ENCODE measurements around the gene PRDM2. TPM values are rescaled to one million over a fixed set of nuclear protein-coding genes. Genes with fewer than 3 reads are reported as not detected.

The PRDM2 gene
- polyA plus RNA-seq, 4 donors = 32.0 to 42.0 (median 40.6) TPM

GRCh38 chr1:13763222-13763621 is 63.2 kb downstream of the PRDM2 start:
- no peak for DNase-seq (ENCODE audit: low read depth in 4 of 4, low spot score in 3 of 4)

- no peak for DNase-seq (ENCODE audit: low read depth in 4 of 4, low spot score in 3 of 4)
Observed at GRCh38 chr1:13763991-13764390, 64.0 kb downstream of the PRDM2 start.

DNA sequence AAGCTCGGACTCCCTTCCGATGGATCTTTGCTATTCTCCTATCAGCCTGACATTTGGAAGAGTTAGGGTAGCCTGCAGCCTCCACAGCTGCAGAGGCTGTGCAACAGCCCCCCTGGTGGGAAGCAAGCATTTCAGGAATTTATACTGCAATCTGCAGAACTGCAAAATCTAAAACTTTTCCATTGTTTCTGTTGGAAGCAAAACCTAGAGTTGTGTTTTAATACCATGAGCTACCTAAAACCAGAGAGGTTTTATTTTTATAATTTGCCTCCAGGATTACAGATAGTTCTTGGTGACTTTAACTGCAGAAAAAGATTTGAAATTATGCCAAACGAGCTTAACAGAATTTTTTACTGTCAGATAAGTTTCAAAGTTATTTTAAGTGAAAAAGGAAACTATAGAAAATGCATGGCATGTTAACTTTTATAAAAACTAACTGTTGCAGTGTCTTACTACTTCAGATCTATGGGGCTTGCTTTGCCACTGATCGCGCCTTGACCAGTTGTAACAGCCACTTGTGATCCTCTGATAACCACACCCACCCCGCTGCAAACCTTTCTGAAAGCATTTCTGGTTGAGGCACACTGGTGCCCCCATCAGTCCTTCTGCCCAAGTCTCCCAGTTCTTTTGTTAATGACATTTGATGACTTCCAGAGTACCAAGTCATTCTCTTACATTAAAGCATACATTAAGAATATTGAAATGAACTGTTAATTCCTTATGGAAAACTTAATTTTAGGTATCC is 64.8 kb downstream of the PRDM2 start:
- DNase-seq (ENCODE audit: low read depth in 4 of 4, low spot score in 3 of 4) = no peak

- no peak for DNase-seq (ENCODE audit: low read depth in 4 of 4, low spot score in 3 of 4)
Observed at GRCh38 chr1:13766592-13767564, 66.9 kb downstream of the PRDM2 start.

- no peak for DNase-seq (ENCODE audit: low read depth in 4 of 4, low spot score in 3 of 4)
Observed at GRCh38 chr1:13769212-13769611, 69.2 kb downstream of the PRDM2 start.

DNA sequence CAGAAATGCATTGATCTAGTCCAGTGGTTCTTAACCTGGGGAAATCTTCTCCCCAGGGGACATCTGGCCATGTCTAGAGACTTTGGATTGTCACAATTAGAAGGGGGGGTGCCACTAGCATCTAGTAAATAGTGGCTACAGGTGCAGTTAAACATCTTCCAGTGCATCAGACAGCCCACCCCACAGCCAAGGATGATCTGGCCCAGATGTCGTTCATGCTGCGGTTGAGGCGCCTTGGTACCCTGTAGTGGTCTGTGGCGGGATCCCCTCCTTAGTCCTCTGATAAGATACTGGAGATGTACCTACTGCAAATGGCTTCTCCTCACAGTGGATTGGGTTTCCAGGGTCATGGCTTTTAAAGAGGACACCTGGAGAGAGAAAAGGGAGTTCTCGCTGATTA is 69.8 kb downstream of the PRDM2 start:
- no peak for DNase-seq (ENCODE audit: low read depth in 4 of 4, low spot score in 3 of 4)

DNA sequence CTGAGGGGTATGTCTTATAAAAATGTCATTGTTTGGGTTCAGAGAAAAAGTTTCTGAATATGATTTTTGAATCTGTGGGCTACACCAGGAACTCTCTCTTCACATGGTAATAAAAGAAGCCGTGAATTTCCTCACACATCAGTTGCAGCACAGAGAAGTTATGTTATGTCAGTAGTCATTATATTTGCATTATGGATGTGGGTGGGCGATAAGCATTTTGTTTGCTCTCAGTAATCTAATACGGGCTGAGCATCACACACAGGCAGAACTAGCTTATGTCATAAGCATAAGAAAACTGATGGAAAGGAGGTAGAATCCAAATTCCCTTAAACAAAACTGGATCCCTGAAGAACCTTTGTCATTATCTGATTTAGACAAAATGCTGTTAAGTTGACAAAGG is 70.8 kb downstream of the PRDM2 start:
- no peak for DNase-seq (ENCODE audit: low read depth in 4 of 4, low spot score in 3 of 4)

DNA sequence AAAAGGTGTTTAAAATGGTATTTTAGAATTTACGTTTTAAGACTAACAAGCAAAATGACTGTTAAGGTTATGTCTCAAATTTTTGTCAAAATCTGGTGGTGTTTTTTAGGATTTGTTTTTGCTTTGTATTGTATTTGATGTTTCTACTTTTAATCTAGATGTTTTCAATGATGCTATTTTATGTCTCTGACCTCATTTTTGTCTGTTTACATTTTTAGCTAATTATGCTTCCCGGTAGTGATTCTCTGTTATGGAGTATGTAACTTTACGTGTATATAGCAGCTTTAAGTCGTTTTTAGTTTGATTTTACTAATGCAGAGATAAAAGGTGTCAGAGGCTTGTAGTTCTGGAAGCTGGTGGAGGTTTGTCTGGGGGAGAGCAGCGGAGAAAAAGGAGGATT is 71.8 kb downstream of the PRDM2 start:
- no peak for DNase-seq (ENCODE audit: low read depth in 4 of 4, low spot score in 3 of 4)

DNA sequence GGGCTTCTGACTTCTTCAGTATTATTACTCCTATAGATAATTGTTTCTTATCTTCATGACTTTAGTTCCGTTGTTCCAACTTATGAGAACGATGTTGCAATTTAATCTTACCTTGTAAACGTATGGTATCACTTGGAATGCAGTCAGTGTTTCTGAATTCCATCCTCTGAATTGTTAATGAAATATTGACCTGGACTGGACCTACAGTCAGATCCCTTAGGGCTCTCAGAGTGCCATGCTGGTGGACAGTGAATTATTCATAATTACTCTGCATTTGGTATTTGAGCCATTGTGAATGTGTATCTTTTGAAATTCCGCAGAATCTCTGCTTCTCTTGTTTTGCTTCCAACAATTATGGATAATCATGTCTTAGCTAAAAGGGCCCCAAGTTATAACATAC is 72.3 kb downstream of the PRDM2 start:
- no peak for DNase-seq (ENCODE audit: low read depth in 4 of 4, low spot score in 3 of 4)

- no peak for DNase-seq (ENCODE audit: low read depth in 4 of 4, low spot score in 3 of 4)
Observed at GRCh38 chr1:13774121-13774520, 74.1 kb downstream of the PRDM2 start.

DNA sequence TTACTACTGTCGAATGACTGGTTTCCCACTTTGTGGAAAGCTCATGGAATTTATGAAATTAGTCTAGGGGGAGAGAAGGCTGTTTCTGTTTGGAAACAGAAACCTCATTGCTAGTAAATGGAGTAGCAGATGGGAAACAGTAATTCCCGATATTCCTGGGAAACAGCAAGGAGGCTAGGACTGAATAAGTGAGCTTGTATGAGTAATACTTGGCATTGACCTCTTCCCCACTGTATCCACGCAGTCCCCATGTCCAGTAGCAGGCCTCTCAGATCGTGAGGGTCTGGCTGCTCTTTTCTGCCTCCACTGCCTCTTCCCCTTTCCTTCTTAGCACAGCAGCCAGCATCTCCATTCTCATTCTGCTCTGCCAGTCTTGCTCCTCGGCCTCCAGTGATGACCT is 75.5 kb downstream of the PRDM2 start:
- no peak for DNase-seq (ENCODE audit: low read depth in 4 of 4, low spot score in 3 of 4)

- DNase-seq (ENCODE audit: low read depth in 4 of 4, low spot score in 3 of 4) = no peak
Observed at GRCh38 chr1:13775916-13776315, 75.9 kb downstream of the PRDM2 start.

DNA sequence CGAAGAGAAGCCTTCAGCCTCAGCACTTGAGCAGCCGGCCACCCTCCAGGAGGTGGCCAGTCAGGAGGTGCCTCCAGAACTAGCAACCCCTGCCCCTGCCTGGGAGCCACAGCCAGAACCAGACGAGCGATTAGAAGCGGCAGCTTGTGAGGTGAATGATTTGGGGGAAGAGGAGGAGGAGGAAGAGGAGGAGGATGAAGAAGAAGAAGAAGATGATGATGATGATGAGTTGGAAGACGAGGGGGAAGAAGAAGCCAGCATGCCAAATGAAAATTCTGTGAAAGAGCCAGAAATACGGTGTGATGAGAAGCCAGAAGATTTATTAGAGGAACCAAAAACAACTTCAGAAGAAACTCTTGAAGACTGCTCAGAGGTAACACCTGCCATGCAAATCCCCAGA is 78.4 kb downstream of the PRDM2 start:
- DNase-seq (ENCODE audit: low read depth in 4 of 4, low spot score in 3 of 4) = no peak

DNA sequence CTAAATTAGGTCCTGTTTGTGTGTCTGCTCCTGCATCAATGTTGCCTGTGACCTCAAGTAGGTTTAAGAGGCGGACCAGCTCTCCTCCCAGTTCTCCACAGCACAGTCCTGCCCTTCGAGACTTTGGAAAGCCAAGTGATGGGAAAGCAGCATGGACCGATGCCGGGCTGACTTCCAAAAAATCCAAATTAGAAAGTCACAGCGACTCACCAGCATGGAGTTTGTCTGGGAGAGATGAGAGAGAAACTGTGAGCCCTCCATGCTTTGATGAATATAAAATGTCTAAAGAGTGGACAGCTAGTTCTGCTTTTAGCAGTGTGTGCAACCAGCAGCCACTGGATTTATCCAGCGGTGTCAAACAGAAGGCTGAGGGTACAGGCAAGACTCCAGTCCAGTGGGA is 79.9 kb downstream of the PRDM2 start:
- no peak for DNase-seq (ENCODE audit: low read depth in 4 of 4, low spot score in 3 of 4)

GRCh38 chr1:13780780-13781179 is 80.8 kb downstream of the PRDM2 start:
- DNase-seq (ENCODE audit: low read depth in 4 of 4, low spot score in 3 of 4) = no peak

- no peak for DNase-seq (ENCODE audit: low read depth in 4 of 4, low spot score in 3 of 4)
Observed at GRCh38 chr1:13781228-13781627, 81.2 kb downstream of the PRDM2 start.

DNA sequence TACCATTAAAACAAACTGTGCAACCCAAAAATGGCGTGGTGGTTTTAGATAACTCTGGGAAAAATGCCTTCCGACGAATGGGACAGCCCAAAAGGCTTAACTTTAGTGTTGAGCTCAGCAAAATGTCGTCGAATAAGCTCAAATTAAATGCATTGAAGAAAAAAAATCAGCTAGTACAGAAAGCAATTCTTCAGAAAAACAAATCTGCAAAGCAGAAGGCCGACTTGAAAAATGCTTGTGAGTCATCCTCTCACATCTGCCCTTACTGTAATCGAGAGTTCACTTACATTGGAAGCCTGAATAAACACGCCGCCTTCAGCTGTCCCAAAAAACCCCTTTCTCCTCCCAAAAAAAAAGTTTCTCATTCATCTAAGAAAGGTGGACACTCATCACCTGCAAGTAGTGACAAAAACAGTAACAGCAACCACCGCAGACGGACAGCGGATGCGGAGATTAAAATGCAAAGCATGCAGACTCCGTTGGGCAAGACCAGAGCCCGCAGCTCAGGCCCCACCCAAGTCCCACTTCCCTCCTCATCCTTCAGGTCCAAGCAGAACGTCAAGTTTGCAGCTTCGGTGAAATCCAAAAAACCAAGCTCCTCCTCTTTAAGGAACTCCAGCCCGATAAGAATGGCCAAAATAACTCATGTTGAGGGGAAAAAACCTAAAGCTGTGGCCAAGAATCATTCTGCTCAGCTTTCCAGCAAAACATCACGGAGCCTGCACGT is 82.1 kb downstream of the PRDM2 start:
- no peak for DNase-seq (ENCODE audit: low read depth in 4 of 4, low spot score in 3 of 4)

- no peak for DNase-seq (ENCODE audit: low read depth in 4 of 4, low spot score in 3 of 4)
Observed at GRCh38 chr1:13782634-13783360, 82.8 kb downstream of the PRDM2 start.

DNA sequence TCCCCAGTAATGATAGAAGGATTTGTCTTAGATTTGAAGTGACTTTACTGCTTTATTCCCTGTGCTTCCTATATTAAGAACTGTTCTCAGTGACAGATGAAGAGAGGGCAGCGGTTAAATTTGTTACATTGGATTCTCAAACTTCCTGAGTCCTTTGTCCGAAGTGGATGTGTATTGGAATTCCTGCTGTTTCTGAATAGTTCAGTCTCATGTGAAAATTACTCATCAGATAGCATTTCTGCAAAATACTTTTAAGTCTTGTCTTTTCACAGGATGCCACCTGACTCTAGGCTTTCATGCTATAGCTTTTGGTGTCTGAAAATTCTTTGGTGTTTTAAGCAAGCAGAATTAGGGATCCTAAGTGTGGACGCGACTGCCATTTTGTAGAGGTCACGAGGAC is 83.6 kb downstream of the PRDM2 start:
- DNase-seq (ENCODE audit: low read depth in 4 of 4, low spot score in 3 of 4) = no peak

DNA sequence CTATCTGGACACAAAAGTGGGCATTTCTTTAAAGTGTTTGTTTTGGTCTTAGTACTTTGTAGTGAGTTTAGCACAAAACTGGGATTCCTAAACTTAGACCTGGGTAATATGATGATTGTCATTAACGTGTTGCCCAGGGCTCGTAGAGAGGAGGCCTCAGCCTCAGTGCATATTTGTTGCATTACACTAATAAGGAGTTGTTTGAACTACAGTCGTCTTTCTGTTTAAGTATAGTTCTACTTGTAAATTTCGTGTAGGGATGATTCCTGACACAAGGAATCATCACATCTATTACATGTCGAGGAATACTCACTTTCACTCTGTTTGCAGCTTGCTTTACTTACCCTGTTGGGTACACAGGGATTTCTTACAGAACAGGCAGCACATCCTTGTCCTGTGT is 85.0 kb downstream of the PRDM2 start:
- DNase-seq (ENCODE audit: low read depth in 4 of 4, low spot score in 3 of 4) = no peak

DNA sequence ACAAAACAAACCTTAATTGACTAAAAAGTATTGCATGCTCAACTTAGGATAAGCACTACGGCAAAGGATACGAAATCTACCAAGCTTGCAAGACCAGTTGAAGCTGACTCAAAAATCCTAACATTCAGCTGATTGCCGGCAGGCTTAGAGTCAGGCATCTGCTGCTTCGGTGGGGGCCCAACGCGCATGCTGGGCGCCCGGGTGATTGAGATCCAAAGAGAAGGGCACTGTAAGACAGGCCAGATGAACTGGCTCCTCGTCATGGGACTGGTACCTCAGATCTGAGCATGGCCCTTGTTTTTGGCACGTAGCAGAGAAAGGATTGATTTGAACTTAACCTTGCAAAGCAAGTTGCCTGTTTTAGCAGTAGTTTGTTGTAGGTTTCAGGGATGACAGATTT is 86.6 kb downstream of the PRDM2 start:
- no peak for DNase-seq (ENCODE audit: low read depth in 4 of 4, low spot score in 3 of 4)

All from right renal pelvis (tissue), 4 donors.